GM12864 (cell line): ENCODE data around the gene SOX30.
"Not testable (repeated sequence)": the region's sequence is repeated elsewhere in the genome, so short reads cannot be mapped to it uniquely, and the experiment has no call there.

Source experiments
- DNase-seq: peaks from one replicate; pipeline ENCODE4 v3.0.0-alpha.2; 2011; ENCODE audit warnings: low read depth
- H3K4me3 ChIP-seq: 2 replicates; pipeline ENCODE4 v1.5.1; 2011; ENCODE audit warnings: mild to moderate bottlenecking, low read depth, low read length, control low read depth
- TF ChIP-seq, protein P1 (sequence below): IDR thresholded peaks from 2 replicates; pipeline ENCODE4 v1.5.1; 2011; ENCODE audit warnings: low read depth, mild to moderate bottlenecking, moderate library complexity, low read length, control low read depth, inconsistent platforms; ENCODE audit errors: missing control alignments

The SOX30 gene

DNA sequence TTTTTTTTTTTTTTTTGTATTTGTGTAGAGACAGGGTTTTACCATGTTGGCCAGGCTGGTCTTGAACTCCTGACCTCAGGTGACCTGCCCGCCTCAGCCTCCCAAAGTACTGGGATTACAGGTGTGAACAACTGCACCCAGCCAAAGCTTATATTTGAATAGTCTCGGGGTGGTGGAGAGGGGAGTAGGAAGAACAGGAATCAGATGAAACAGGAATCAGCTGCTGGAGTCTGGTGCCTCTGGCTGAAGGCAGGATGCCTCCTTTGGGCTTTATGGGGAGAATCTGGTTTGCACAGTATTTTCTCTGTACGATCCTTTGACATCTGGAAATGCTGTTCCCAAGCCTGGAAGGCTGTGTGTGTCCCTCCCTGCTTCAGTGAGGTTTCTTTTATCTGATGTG lies 30.0 kb upstream of the SOX30 start:
- TF ChIP-seq, protein P1, sequence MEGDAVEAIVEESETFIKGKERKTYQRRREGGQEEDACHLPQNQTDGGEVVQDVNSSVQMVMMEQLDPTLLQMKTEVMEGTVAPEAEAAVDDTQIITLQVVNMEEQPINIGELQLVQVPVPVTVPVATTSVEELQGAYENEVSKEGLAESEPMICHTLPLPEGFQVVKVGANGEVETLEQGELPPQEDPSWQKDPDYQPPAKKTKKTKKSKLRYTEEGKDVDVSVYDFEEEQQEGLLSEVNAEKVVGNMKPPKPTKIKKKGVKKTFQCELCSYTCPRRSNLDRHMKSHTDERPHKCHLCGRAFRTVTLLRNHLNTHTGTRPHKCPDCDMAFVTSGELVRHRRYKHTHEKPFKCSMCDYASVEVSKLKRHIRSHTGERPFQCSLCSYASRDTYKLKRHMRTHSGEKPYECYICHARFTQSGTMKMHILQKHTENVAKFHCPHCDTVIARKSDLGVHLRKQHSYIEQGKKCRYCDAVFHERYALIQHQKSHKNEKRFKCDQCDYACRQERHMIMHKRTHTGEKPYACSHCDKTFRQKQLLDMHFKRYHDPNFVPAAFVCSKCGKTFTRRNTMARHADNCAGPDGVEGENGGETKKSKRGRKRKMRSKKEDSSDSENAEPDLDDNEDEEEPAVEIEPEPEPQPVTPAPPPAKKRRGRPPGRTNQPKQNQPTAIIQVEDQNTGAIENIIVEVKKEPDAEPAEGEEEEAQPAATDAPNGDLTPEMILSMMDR, result no peak
- DNase-seq, result no peak
- no peak overlapping the region for H3K4me3 ChIP-seq

DNA sequence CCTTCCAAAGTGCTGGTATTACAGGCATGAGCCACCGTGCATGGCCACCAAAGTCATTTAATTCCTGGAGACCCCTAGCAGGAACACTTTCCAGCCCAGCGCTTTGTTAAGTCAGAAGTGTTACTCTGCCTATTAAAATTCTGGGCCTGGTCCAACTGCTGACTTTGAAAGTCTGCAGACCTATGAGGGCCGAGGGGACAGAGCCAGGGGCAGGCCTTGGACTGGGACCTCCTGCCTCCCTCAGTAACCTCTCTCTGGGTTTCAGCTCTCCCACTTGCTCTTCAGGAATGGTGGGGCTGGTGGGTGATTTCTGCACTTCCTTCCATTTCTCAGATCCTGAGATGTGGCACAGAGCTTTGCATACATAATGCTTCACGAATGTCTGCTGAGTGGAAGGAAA lies 28.8 kb upstream of the SOX30 start:
- H3K4me3 ChIP-seq, result no peak overlapping the region
- TF ChIP-seq, protein P1, result no peak
- no peak for DNase-seq

DNA sequence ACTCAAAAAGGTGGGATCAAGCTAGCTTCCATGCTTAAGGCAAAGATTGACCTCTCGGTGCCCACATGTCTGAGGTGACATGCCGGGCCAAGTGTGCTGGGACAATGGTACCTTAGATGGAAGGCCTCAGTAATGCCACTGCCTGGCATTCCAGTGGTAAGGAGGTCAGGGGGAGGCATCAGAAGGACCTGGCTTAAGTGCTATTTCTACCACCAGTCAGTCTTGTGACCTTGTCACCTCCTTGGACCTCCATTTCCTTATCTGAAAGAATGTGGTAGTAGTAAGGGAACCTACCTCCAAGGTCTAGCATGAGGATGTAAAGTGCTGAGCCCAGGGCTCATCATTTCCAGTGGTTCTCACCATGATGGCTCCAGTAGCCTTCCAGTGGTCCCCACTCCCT lies 28.0 kb upstream of the SOX30 start:
- no peak for DNase-seq
- TF ChIP-seq, protein P1, result no peak
- no peak overlapping the region for H3K4me3 ChIP-seq

DNA sequence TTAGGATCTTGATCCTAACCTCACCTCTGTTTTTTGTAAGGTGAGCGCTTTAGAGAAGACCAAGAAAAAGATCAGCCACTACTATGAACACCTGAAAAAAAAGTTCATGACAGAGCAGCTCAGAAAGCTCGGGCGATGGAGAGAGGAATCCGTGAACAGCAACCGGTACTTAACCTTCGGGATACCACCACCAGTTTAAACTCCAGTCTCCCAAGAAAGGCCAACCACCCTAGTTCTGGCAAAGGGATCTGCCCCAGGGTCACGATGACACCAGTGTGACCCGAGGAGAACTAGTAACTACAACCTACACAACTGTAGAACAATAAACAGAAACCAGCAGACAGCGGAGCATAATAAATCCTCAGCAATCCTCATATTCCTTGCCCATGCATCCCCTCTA lies 27.6 kb upstream of the SOX30 start:
- TF ChIP-seq, protein P1, result no peak
- DNase-seq, result no peak
- H3K4me3 ChIP-seq, result no peak overlapping the region

DNA sequence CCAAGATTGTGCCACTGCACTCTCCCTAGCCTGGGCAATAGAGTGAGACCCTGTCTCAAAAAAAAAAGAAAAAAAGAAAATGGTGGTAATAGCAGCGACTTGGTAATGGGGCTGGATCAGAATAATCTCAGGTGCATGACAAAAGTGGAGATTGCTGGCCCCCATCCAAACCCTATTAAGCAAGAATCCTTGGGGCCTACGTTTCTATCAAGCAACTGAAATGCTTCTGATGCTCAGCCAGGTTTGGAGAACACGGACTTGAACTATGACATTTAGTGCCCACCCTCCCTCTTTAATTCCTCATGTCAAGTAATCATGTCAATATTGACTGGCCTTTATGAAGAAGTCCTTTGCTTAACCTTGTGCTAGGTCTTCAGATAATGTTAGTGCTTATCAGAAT lies 25.7 kb upstream of the SOX30 start:
- H3K4me3 ChIP-seq, result no peak overlapping the region
- TF ChIP-seq, protein P1, result no peak
- DNase-seq, result no peak

DNA sequence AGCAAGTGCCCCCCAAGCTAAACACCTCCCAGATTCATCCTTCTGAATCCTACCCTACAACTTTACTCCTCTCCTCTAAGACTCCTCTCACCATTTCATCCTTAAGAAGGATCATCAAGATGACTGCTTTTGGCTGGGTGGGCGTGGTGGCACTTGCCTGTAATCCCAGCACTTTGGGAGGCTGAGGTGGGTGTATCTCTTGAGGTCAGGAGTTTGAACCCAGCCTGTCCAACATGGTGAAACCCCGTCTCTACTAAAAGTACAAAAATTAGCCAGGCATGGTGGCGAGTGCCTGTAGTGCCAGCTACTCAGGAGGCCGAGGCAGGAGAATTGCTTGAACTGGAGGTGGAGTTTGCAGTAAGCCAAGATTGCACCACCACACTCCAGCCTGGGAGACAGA lies 22.1 kb upstream of the SOX30 start:
- not testable (repeated sequence) for DNase-seq, H3K4me3 ChIP-seq

DNA sequence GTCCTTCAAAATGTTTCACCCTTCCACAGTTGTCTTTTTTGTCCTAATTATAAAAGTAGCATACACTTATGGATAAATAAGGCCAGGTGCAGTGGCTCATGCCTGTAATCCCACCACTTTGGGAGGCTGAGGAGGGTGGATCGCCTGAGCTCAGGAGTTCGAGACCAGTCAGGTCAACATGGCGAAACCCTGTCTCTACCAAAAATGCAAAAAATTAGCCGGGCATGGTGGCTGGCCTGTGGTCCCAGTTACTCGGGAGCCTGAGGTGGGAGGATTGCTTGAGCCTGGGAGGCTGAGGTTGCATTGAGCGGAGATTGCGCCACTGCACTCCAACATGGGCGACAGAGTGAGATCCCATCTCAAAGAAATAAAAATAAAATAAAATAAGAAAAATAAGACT lies 20.7 kb upstream of the SOX30 start:
- DNase-seq, result no peak

More for the DNA sequence above, 20.7 kb upstream of the SOX30 start:
- TF ChIP-seq, protein P1, result no peak
- H3K4me3 ChIP-seq, result no peak overlapping the region
